GM10266 (cell line): ENCODE results near the gene TUBB.

ENCODE experiments used
- DNase-seq: peaks from one replicate; pipeline ENCODE4 v3.0.0; 2012; ENCODE audit errors: extremely low spot score
- TF ChIP-seq, protein P1 (sequence below): IDR thresholded peaks from 2 replicates; pipeline ENCODE4 v1.5.1; 2012; ENCODE audit warnings: mild to moderate bottlenecking, low read depth; ENCODE audit not compliant: control insufficient read depth, insufficient read depth; ENCODE audit errors: missing control alignments

The TUBB gene

DNA sequence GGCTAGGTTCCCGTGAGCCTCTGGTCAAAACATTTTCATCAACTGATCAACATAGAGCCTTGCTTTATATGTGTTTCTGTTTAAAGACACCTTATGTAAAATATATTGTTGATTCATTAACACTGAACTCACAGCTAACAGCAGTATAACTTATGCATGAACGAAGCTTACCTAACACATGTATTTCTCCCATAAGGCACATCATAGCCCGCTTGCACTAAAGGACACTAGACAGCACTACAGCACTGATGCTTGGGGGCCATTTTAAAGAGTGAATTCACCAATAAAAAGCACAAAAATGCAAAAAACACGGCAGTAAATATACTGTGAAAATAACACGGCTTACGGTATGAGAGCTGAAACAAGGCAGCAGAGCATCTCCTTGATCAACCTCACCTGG, 18.4 kb downstream of the TUBB start:
- DNase-seq, result no peak
- TF ChIP-seq, protein P1, sequence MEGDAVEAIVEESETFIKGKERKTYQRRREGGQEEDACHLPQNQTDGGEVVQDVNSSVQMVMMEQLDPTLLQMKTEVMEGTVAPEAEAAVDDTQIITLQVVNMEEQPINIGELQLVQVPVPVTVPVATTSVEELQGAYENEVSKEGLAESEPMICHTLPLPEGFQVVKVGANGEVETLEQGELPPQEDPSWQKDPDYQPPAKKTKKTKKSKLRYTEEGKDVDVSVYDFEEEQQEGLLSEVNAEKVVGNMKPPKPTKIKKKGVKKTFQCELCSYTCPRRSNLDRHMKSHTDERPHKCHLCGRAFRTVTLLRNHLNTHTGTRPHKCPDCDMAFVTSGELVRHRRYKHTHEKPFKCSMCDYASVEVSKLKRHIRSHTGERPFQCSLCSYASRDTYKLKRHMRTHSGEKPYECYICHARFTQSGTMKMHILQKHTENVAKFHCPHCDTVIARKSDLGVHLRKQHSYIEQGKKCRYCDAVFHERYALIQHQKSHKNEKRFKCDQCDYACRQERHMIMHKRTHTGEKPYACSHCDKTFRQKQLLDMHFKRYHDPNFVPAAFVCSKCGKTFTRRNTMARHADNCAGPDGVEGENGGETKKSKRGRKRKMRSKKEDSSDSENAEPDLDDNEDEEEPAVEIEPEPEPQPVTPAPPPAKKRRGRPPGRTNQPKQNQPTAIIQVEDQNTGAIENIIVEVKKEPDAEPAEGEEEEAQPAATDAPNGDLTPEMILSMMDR, result no peak

DNA sequence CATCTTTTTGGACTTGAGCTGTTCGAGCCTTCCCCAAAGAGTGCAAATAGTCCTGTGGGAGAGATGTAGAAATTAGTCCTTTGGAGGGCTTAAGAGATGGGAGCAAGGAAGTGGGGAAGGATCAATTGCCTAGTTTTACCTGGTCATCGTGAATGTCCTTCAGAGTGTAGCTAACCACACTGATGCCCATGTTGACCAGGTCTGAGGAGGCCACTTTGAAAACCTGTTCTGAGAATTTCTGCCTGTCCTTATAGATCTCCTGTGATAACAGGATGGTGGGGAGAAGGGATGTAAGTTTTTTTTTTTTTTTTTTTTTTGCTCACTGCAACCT, 20.4 kb downstream of the TUBB start:
- DNase-seq, result no peak
- TF ChIP-seq, protein P1, result no peak

DNA sequence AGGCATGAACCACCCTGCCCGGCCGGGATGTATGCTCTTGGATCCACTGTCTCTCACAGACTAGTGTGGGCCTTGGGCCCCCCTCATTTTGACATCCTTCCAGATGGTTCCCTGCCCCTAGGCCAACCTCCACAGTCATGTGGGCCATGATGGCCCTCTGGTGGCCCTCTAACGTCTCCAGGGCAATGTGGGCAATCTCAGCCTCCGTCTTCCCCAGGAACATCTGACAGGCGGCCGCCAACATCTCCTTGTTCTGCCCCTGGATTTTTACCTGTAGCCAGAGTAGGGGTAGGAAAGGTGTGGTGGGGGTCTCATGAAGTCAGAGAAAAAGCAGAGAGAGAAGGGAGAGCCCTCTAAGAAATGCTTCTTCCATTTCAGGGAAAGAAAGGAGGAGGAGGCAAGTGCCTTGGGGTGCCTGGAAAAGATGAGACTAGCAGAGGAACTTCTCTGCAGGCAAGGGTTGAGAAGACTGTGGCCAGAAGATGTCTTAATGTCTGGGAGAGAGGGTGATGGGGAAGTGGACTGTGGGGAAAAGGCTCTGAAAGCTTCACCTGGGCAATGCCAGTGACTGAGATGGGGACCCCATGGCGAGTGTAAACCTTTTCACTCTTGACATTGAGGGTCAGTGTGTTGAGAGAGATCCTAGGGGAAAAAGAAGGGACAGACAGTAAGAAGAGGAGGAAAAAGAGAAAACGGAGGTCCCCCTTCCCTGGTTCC, 21.1 kb downstream of the TUBB start:
- no peak for DNase-seq
- TF ChIP-seq, protein P1, result peak; percentile 7

DNA sequence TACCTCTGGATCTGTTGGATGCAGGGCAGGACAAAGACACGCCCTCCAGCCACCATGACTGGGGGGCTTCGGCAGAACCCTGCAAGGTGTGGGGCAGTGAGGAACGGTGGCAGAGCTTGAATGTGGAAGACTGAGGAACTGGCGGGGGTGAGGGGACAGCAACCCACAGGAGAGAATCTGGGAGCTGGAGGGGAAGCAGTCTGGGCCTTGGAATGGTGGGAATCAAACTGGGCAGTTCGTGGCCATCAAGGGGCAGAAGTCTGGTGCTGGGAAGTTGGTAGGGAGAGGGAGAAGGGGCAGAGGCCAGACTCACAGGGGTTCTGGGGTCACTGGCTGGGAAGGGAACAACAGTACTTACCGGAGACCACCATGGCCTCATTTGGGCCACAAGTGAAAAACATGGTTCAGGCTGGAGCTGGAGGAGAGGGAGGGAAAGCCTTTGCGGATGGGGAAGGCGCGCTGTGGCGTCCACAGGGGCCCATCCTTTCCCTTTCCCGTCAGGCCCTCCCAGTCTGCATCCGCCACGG, 21.7 kb downstream of the TUBB start:
- DNase-seq, result no peak
- TF ChIP-seq, protein P1, result no peak

DNA sequence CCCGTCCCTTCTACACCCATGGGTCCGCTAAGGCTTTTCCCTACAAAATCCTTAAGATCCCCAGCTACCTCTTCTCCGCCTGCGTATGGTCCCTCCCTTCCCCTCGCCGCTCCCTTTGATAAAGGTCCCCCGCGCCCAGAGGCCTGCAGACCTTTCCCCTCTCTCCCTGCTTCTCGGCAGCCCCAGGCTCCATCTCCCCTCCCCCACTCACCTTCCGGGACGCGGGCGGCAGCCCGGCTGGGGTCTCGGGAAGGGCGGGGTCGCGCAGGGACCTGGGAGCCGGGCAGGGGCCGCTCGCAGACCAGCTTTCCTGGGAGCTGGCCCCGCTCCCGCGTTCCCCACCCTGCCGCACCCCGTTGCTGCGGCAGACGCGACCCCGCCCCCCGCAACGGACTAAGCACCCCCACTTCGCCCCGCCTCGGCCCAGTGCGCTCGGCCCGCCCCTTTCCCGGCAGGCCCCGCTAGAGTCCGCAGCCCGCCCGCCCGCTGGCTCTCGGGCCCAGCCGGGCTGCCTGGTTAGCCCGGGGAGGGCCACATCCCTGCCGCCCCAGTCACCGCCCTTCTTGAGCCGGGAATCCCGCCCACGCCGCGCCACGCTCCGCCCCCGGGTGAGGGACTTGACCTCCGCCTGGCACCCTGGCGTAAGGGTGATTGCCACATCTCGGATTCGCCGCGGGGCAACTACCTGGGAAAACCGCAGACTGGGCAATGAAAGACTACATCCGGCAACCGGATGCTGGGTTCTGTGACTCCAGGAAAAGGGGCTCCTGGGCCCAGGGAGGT, 22.4 kb downstream of the TUBB start, which contains the start of gene FLOT1:
FLOT1 (minus strand) TSS at position 372 of the 783 bp plus-strand sequence. CDS start 498 bp downstream, outside the sequence.
- TF ChIP-seq, protein P1, result no peak
- DNase-seq, result peak; percentile 96

DNA sequence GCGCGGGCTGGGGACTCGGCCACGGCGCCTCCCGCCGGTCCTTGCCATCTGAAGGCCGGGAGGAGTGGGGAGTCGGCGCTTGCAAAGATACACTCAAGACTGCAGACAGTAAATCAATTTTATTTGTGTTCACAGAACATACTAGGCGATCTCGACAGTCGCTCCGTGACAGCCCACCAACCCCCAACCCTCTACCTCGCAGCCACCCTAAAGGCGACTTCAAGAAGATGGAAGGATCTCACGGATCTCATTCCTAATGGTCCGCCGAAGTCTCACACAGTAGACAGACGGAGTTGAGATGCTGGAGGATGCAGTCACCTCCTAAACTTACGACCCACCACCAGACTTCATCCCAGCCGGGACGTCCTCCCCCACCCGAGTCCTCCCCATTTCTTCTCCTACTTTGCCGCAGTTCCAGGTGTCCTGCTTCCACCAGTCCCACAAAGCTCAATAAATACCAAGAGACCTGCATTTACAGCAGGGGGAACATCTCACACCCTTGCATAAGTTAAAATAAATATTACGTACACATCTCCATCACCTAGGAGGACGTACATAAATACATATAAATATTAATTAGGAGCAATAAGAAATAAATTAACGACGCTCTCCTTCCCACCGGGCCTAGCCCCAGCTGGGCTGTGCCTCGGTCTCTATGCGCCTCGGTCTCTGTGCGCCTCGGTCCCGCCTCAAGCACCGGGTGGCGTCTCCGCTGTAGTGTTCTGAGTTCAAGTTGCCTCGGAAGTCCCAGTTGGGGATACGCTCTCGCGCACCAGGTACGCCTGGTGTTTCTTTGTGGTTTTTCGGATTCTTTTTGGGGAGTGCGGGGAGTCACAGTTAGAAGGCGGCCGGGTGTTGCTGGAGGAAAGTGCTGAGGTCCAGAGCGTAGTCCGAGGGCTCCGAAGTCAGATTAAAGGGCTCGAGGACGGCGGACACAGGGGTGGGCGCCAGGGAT, 23.2 kb downstream of the TUBB start:
- peak; percentile 50 for DNase-seq
- TF ChIP-seq, protein P1, result peak; percentile 21
